Cardiac fibroblast (primary cell): ENCODE results near the gene MRPL41.

Experiments
- DNase-seq, 2 donors: peaks; one replicate each; pipeline versions ENCODE4 v3.0.0 to v3.0.0-alpha.2; 2010; ENCODE audit warnings: low read depth in 2 of 2
- H3K4me3 ChIP-seq, 2 donors: replicated peaks in 1 of 2; 1 replicate in 1 of 2; 2 replicates in 1 of 2; pipeline ENCODE4 v1.5.1; 2011; ENCODE audit warnings: low read depth in 2 of 2, low read length in 2 of 2, mild to moderate bottlenecking in 2 of 2, moderate library complexity in 1 of 2
- CTCF ChIP-seq: IDR thresholded peaks from one replicate; pipeline ENCODE4 v1.5.1; 2011; ENCODE audit warnings: low read depth, mild to moderate bottlenecking, low read length, inconsistent platforms

The MRPL41 gene

GRCh38 chr9:137519553-137519952, 32.1 kb upstream of the MRPL41 start:
- TF ChIP-seq CTCF: no peak
- DNase-seq: no peak
- H3K4me3 ChIP-seq: no peak overlapping the region

GRCh38 chr9:137520614-137521404, 30.9 kb upstream of the MRPL41 start:
- DNase-seq: no peak
- no peak for TF ChIP-seq CTCF

GRCh38 chr9:137521405-137521985, 30.2 kb upstream of the MRPL41 start:
- TF ChIP-seq CTCF: no peak
- no peak for DNase-seq
- no peak overlapping the region for H3K4me3 ChIP-seq

More at GRCh38 chr9:137520614-137521404, 30.9 kb upstream of the MRPL41 start:
- no peak overlapping the region for H3K4me3 ChIP-seq

GRCh38 chr9:137522746-137523455, 28.8 kb upstream of the MRPL41 start:
- no peak overlapping the region for H3K4me3 ChIP-seq
- no peak for DNase-seq
- no peak for TF ChIP-seq CTCF

GRCh38 chr9:137524161-137524980, 27.3 kb upstream of the MRPL41 start:
- no peak overlapping the region for H3K4me3 ChIP-seq
- TF ChIP-seq CTCF: no peak
- no peak for DNase-seq

GRCh38 chr9:137524981-137525317, 26.7 kb upstream of the MRPL41 start:
- no peak for DNase-seq
- no peak for TF ChIP-seq CTCF
- H3K4me3 ChIP-seq: no peak overlapping the region
